Activated naive CD8-positive, alpha-beta T cell treated with anti-CD3 and anti-CD28 coated beads, Interleukin-2, amount 50 U/mL, for 16 hours (primary cell): Measurements from ENCODE around the gene MAD1L1.

ENCODE experiments used
- DNase-seq: peaks from one replicate; pipeline ENCODE4 v3.0.0-alpha.2; 2020; ENCODE audit warnings: low read depth, low spot score

The MAD1L1 gene

GRCh38 chr7:2219136-2219535, 13.6 kb downstream of the MAD1L1 start:
- DNase-seq = no peak

- no peak for DNase-seq
Measured at GRCh38 chr7:2218444-2218785, 14.3 kb downstream of the MAD1L1 start.

GRCh38 chr7:2217716-2218443, 14.9 kb downstream of the MAD1L1 start:
- no peak for DNase-seq

GRCh38 chr7:2217206-2217605, 15.5 kb downstream of the MAD1L1 start:
- no peak for DNase-seq

- no peak for DNase-seq
Measured at GRCh38 chr7:2215851-2216250, 16.9 kb downstream of the MAD1L1 start.

- no peak for DNase-seq
Measured at GRCh38 chr7:2214636-2215035, 18.1 kb downstream of the MAD1L1 start.

- DNase-seq = no peak
Measured at GRCh38 chr7:2213551-2214215, 19.1 kb downstream of the MAD1L1 start.

- DNase-seq = no peak
Measured at GRCh38 chr7:2212906-2213305, 19.8 kb downstream of the MAD1L1 start.

GRCh38 chr7:2211926-2212325, 20.8 kb downstream of the MAD1L1 start:
- DNase-seq = no peak

- no peak for DNase-seq
Measured at GRCh38 chr7:2211259-2211880, 21.4 kb downstream of the MAD1L1 start.

- DNase-seq = no peak
Measured at GRCh38 chr7:2210551-2211258, 22.0 kb downstream of the MAD1L1 start.

GRCh38 chr7:2209961-2210323, 22.8 kb downstream of the MAD1L1 start:
- DNase-seq = no peak

- no peak for DNase-seq
Measured at GRCh38 chr7:2209146-2209960, 23.4 kb downstream of the MAD1L1 start.

- DNase-seq = no peak
Measured at GRCh38 chr7:2208712-2209111, 24.0 kb downstream of the MAD1L1 start.

- DNase-seq = no peak
Measured at GRCh38 chr7:2205036-2205780, 27.5 kb downstream of the MAD1L1 start.

- DNase-seq = no peak
Measured at GRCh38 chr7:2204446-2204845, 28.3 kb downstream of the MAD1L1 start.

- DNase-seq = no peak
Measured at GRCh38 chr7:2203766-2204300, 28.9 kb downstream of the MAD1L1 start.

GRCh38 chr7:2202901-2203765, 29.6 kb downstream of the MAD1L1 start:
- DNase-seq = no peak

GRCh38 chr7:2202361-2202761, 30.4 kb downstream of the MAD1L1 start:
- DNase-seq = no peak
